Renal cortical epithelial cell (primary cell): ENCODE results near the gene MRPS16. TPM values are rescaled to one million over a fixed set of nuclear protein-coding genes. Genes with fewer than 3 reads are reported as not detected.
"Not testable (repeated sequence)": the region's sequence is repeated elsewhere in the genome, so short reads cannot be mapped to it uniquely, and the experiment has no call there.

Source experiments
- DNase-seq: peaks from one replicate; pipeline ENCODE4 v3.0.0-alpha.2; 2011; ENCODE audit warnings: low read depth
- total RNA-seq: library from RNA; depleted of rRNA; stranded (reverse); fragments of >200 nt; gene quantifications from 2 replicates; pipeline ENCODE4 v1.2.3, GENCODE V29; 2014

The MRPS16 gene
- total RNA-seq, result 53.4 and 106 TPM in 2 replicates

DNA sequence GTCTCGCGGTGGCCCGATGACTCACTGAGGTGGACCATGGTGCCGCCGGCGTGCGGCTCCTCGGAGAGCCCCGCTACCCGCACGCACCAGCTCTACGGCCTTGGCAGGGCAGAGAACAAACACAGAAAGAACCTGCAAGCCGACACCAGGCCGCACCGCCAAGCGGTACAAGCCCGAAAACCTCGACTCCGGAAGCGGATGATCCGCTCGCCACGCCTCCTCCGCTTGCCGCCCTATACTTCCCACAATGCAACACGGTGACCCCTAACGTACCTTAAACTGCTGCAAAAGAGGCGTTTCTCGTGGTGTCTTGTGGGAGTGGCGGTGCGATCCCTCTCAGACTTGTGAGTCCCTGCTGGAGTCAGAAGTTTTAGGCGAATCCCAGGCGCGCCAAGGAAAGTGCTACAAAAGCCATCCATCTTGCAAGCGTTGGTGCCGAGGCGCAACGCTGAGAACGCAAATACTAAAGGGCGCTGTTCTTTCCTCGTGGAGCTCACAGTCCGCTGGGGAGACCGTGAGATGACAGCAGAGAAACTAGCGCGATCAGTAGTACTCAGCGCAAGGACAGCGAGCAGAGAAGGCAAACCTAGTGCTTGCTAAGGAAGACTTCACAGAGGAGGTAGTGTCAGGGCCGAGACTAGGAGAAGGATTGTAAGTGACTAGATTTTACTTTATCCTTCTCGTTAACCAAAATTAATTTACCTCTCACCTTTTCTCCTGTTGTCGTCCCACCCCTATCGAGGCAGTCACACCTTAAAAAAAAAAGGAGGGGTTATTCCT, at the start of gene MRPS16:
MRPS16 (minus strand) TSS at position 200 of the 780 bp plus-strand sequence; CDS start at position 38, 162 bp downstream.
- DNase-seq, result peak; percentile 96

DNA sequence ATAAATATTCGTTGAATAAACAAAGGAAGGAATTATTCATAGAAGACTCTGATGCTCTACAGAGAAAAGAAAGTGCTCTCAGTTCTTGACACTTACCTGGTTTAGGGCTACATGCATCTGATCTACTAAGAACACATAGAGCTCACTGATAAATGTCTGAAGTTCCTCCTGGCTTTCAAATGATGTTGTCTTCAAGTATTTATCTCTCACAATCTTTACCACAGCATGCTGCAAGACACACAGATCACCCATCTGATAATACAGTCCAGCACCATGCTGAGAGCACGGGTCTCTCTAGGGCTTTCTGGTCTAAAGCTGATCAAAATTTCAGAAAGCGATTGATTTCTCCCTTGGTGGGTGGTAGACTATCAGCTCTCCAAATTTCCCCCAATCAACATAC, 44.5 kb upstream of the MRPS16 start:
- DNase-seq, result no peak

DNA sequence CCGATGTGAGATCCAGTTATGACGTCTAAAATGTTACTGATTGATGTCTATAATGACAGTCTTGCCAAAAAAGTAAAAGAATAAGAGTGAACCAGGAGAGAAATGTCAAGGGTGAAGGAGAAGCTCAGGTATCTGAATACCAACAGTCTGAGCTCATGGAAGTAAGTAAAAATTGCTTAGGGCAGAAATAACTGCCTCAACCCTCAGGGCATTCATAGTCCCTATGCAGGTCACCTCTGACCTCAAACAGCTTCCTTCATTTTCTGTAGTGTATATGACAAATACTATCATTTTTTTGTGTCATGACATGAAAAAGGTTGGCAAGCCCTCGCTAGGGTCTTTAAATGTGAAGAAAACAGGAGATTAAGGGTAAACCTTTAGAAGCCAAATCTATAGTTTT, 41.0 kb upstream of the MRPS16 start:
- no peak for DNase-seq

DNA sequence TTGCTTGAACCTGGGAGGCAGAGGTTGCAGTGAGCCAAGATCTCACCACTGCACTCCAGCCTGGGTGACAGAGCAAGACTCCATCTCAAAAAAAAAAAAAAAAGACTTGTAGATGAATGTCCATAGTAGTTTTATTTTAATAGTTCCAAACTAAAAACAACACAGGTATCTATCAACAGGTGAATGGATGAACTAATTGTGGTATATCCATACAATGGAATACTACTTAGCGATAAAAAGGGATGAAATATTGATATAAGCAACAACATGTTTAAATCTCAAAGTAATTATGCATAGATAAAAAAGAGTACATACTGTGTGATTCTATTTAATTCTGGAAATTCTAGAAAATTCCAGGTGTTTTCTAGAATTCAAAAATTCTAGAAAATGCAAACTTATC, 37.5 kb upstream of the MRPS16 start:
- no peak for DNase-seq

DNA sequence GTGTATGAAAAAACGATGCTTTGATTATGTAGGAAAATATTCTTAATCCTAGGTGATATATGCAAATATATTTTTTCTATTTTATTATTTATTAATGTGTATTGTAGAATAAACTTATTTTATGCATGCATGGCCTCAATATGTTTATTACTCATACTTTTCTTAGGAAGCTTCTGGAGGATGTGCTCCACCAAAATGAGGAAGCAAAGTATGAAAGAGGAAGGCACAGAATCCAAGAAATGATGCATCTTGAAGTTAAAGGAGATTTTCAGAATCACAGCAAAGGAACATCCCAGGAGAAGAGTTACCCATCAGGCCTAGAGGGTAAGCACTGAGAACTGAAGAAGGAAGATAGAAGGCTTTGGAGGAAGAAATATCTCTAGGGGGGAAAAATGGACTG, 35.0 kb upstream of the MRPS16 start:
- no peak for DNase-seq

DNA sequence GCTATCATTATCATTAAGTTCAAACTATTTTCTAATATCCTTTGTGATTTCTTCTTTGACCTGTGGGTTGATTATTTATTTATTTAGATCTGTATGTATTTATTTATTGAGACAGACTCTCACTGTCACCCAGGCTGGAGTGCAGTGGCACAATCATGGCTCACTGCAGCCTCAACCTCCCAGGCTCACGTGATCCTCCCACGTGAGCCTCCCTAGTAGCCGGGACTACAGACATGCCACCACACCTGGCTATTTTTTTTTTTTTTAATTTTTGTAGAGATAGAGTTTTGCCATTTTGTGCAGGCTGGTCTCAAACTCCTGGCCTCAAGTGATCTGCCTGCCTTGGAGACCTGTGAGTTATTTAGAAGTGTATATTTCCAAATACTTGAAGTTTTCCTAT, 28.7 kb upstream of the MRPS16 start:
- no peak for DNase-seq

DNA sequence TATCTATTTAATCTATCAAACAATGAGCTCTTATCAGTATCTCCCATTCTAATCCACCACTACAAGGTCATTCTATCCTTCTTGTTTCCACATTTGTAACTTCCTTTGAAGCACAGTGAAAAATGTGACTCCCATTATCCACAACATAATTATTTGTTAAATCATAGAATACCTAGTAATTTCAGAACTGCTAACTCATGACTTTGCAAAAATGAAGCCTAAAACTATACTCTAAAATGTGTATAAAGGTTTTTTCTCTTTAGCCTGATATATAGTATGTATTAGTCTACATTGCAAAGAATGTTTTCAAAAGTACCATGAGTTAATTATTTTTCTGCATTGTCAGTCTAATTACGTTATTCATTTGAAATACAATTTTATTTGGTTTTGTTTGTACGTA, 12.0 kb upstream of the MRPS16 start:
- no peak for DNase-seq

DNA sequence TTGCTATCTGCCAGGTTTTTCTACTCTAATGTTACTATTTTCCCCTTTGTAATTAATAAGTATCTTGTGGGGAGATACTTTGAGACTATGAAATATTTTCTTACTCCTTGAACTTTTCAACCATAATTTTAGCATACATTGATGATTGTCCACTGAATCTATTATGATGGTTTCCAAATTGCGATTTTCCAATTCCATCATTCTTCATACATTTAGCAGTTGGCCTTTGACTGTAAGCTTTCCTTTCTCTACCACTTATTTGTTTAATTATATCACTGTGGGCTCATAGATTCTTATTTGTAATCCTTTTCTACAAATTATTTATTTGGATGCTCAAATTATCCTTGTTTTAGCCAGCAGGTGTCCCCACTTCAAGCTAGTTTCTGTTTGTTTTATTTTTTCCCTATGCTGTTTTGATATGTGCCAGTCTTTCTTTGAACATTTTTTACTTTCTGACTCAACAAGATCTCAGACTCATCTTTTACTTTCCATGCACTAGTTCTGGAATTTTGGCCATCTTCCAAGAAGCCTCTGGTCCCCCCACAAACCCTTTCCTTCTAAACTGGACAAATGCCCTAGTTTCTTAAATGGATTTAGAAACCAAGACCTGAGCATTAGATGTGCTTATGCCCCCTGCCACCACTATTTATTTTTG, 11.4 kb upstream of the MRPS16 start:
- DNase-seq, result peak; percentile 57

DNA sequence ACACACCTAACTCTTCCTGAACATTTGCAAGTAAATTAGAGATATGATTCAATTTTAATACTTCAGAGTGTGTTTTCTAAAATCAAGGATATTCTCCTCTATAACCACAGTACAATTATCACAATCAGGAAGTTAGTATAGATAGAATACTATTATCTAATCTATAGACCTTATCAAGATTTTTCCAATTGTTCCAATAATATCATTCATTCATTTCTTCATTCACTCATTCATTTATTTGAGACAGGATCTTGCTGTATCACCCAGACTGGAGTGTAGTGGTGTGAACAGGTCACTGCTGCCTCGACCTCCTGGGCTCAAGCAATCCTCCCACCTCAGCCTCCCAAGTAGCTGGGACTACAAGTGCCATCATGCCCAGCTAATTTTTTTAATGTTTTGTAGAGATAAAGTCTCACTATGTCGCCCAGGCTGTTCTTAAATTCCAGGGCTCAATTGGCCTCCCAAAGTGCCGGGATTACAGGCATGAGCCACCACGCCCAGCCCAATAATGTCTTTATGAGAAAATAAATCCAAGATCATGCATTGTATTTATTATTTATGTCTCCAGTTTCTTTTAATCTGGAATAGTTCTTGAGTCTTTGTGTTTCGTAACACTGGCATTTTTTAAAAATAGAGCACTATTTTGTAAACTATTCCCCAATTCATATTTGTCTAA, 10.6 kb upstream of the MRPS16 start:
- no peak for DNase-seq

DNA sequence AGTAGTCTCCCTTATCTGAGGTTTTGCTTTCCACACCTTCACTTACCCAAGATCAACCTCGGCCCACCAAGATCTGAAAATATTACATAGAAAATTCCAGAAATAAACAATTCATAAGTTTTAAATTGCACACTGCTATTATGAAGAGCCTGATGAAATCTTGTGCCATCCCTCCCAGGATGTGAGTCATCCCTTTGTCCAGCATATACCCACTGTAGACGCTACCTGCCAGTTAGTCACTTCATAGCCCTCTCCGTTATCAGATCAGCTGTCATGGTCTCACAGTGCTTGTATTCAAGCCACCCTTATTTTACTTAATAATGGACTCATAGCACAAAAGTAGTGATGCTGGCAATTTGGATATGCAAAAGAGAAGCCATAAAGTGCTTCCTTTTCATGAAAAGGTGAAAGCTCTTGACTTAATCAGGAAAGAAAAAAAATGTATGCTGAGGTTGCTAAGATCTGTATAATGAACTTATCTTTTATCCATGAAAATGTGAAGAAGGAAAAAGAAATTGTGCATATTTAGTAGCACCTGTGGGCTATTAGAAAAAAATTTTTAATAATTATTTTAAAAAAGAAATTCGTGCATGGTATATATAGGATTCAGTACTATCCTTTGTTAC, 9.8 kb upstream of the MRPS16 start:
- DNase-seq, result peak; percentile 90

DNA sequence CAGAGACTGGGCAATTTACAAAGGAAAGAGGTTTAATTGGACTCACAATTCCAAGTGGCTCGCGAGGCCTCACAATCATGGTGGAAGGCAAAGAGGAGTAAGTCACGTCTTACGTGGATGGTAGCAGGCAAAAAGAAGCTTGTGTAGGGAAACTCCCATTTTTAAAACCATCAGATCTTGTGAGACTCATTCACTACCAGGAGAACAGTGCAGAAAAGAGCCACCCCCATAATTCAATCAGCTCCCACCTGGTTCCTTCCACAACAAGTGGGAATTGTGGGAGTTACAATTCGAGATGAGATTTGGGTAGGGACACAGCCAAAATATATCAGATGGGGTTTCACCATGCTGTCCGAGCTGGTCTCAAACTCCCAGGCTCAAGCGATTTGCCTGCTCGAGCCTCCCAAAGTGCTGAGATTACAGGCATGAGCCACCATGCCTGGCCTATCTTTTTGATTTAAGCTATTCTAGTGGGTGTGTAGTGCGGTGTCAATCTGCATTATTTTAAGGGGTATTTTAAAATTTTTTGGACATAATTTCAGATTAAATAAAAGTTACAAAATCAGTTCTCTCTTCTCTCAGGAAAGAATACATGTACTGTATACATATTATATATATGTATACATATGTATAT, 9.0 kb upstream of the MRPS16 start:
- DNase-seq, result no peak

DNA sequence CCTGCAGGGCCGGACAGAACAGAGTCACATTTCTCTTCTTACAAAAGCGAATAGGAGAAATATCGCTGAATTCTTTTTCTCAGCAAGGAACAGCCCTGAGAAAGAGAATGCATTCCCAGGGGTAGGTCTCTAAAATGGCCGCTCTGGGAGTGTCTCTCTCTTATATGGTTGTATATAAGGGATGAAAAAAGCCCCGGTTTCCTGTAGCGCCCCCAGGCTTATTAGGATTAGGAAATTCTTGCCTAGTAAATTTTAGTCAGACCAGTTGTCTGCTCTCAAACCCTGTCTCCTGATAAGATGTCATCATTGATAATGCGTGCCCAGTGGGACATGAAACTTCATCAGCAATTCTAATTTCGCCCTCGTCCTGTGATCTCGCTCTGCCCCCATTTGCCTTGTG, 6.2 kb upstream of the MRPS16 start:
- not testable (repeated sequence) for DNase-seq

DNA sequence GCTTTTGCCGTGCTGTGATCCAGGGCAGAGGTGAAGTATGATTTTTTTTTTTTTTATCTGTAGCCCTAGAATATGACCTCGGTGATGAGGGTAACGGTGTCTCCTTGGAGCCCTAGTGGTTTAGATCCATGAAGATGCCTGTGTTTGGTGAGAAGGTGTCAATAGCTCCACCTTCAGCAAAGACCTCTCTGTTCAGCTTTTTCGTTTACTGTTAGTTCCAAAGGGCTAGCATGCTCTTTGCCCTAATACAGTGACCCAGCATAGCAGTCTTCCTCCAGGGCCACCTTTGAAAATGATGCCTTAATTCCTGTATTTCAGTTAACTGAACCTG, 746 bp upstream of the MRPS16 start:
- DNase-seq, result no peak

DNA sequence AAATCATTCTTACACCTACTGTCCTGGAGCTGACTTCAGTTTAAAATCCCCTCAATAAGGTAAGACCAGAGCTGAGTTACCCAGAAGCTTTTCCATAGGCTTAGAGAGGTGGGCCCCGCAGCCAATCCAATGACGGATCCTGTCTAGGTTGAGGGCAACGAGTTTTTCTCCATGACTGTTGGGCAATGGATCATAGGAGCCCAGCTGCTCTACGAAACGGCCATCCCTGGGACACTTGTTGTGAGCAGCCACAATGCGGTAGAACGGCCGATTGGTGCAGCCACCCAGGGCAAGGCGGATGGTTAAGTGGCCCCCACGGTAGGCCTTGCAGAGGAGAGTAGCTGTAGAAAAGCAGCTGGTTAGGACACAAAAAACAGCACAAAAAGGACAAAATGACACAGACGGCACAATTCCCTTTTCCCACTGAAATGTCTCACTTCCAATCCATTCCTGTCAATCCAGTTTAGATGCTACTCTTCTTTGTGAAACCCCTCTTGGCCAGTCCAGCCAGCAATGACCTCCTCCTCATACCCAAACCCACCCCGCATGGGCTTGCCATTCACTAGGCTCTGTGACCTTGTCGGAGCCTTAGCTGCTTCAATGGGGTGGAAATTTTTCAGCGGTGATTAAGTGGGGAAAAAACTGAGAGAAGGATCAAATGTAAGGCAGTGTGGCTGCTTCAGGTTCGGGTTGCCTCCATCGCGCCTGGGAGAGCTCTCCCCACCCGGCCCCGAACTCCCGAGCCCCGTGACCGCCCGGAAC, 580 bp downstream of the MRPS16 start:
- DNase-seq, result no peak

DNA sequence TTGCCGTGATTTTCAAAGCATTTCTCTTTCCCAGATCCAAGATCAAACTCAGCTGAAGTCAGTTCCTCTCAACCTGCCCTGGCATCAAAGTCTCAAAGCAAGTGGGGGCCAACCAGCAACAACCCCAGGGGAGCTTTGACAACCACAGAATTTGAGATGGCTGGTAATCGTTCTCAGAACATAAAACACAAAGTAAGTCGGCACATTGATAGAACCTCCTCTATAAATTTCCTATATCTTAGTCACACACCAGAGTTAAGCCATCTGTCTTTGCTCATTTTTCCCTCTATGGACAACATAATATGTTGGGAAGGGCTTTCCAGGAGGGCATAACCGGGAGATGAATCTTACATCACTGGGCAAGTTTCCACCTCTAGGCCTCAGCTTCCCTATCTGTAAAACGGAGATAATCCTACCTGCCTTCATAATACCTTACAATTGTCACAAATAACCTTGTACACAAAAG, 4.2 kb downstream of the MRPS16 start:
- DNase-seq, result no peak

DNA sequence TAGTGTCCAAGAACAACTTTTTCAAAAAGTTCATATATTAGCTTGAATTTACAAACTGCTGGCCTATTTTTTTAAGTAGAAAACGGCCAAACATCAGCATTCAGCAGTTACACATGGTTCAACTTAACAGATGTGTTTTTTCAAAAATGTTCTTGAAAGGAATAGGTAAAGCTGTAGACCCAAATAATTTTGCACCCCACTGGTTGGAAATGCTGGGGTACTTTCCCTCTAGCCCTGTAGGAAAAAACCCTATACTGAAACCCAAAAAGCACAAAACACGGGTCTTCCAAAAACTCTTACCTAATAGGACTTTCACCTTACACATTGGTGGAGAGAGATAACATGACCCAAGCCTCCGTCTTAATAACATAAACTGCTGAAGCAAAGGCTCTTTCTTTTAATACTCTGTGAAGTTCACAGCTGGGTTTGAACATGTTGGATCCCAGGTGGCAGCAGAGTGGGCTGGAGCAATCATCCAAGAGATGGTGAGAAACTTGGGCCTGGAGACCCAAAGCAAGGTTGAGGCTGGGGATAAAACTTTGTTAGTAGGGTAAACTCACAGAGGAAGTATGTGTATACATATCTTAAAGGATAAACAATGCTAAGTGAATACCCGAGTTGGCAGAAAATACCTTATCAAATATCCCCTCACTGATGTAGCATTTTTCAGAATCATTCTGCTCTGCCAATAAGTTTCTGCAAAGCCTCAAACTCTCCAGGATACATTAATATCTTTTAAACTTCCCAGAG, 4.8 kb downstream of the MRPS16 start:
- DNase-seq, result no peak

DNA sequence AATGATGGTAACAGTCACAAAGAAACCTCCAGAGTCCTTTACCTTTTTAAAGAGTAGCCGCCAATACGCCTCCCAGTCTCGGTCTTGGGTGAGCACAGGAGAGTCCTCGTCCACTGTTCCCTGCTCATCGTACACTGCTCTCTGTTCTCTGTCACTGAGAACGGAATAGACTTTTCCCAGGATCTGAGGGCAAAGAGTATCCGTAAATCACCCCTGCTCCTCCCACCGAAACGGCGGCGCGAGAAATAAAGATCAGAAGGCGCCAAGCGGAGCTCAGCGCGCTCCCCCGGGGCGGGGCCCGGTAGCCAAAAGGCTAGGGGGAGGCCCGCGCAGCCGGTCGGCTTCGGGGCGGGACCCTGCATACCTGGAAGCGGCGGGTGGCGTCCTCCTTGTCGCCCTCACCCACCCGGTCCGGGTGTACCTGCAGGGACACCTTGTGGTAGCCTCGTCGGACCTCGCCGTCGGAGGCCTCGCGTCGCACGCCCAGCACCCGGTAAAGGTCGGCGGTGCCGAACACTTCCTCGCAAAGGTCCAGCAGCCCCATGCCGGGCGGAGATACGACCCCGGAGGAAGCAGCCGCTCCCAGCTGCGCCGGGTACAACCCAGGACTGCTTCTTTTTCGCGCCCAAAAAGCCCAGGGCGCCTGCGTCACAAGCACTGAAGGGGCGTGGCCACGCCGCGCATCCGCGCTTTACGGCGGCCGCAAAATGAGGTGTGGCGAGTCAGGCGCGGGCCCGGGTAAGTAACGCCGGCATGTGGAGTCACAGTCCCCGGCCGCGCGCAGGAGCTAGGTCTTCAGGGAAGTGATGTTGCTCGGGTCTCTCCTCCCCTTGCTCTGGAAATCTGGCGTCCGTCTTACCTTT, 5.6 kb downstream of the MRPS16 start, which contains the start of gene DNAJC9:
DNAJC9 (minus strand) TSS at position 610 of the 863 bp plus-strand sequence; CDS start at position 544, 66 bp downstream.
- DNase-seq, result peak; percentile 78

DNA sequence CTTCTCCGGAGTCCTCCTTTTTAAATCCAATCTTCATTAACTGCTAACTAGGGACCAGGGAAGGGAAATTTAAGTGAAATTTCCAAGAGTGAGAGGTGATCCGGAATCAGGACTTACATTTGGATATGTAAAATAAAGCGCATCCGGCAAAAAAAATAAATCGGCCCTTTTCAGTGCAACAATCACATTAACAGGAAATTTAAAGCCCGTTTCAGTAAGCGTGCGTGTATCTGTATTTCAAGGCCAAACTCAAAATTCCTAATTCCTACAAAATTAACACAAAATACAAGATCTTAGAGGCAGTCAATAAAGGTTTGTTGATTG, 6.2 kb downstream of the MRPS16 start:
- no peak for DNase-seq

DNA sequence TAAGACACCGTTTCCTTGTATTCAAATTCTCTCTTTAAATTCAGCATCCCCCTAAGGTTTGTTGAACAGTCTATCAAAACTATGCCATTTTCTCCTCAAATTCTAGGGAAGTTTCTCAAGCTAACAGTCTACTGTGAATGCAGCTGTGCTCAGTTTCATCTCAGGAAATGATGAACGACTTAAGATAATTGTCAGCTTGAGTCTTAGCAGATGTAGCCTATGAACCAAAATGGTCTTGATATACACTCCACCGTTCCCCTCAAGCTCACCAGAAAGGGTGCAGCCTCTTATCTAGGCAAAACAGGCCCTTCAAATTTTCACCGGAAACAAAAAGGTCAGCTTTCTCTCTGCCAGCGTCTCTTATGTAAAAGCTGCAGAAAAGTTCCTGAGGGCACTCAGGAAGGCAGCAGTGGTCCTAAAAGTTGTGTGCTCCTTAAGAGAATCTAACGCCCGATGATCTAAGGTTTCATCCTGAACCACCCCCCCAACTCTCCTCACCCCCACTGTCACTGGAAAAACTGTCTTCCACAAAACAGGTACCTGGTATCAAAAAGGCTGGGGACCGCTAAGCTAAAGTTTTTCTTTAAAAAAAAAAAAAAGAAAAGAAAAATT, 7.5 kb downstream of the MRPS16 start:
- DNase-seq, result no peak
